AG04449 (cell line): ENCODE measurements around the gene TRAPPC3.

Experiments
- CTCF ChIA-PET: fragments of 350-600 bp; formaldehyde crosslinking; extraction: SDS; loops from one replicate; lab custom pipeline; 2021; ENCODE audit warnings: antibody characterized with exemption; lab: Yijun Ruan, JAX
- POLR2A ChIA-PET: fragments of 400-600, 350-600 bp; formaldehyde crosslinking; extraction: SDS; loops from one replicate; lab custom pipeline; 2020; ENCODE audit warnings: antibody characterized with exemption, inconsistent platforms; lab: Yijun Ruan, JAX
- DNase-seq: peaks from one replicate; pipeline ENCODE4 v3.0.0-alpha.2; 2010; ENCODE audit warnings: low read depth, low spot score
- H3K4me3 ChIP-seq: 2 replicates; pipeline ENCODE4 v1.5.1; 2011; ENCODE audit warnings: low read depth, mild to moderate bottlenecking, control low read depth, low read length
- TF ChIP-seq, protein P1 (sequence below): IDR thresholded peaks from one replicate; pipeline ENCODE4 v1.5.1; 2011; ENCODE audit warnings: mild to moderate bottlenecking, moderate library complexity, low read length, control low read depth, inconsistent platforms; ENCODE audit not compliant: insufficient read depth; ENCODE audit errors: missing control alignments

Gene TRAPPC3

DNA sequence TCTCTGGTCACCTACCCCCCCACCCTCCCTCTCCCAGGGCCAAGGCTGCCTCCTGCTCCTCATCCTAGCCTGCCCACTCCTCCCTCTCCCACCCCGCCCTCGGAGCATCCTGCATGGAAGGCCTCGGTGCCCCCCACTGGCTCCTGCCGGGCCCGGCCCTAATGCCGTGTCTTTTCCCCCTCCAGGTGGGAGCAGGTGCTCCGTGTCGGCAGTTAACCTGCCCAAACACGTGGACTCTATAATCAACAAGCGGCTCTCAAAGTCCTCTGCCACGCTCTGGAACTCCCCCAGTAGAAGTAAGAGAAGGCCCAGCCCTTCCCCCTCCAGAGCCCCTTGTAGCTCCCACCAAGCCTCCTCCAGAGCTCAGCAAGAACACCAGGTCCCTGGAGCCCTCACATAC, 25.4 kb upstream of the TRAPPC3 start:
- CTCF ChIA-PET: interaction anchor here (0.8 to 7.8 kb wide), 3 partner anchors 13 to 74 kb away, joined by 3 to 54 read pairs (median 6); no protein-coding TSS in a partner anchor
- H3K4me3 ChIP-seq: no peak overlapping the region
- POLR2A ChIA-PET: interaction anchor here (0.6 kb wide), 1 partner anchor 71 kb away, joined by 3 read pairs; no protein-coding TSS in a partner anchor
- no peak for DNase-seq
- TF ChIP-seq, protein P1, sequence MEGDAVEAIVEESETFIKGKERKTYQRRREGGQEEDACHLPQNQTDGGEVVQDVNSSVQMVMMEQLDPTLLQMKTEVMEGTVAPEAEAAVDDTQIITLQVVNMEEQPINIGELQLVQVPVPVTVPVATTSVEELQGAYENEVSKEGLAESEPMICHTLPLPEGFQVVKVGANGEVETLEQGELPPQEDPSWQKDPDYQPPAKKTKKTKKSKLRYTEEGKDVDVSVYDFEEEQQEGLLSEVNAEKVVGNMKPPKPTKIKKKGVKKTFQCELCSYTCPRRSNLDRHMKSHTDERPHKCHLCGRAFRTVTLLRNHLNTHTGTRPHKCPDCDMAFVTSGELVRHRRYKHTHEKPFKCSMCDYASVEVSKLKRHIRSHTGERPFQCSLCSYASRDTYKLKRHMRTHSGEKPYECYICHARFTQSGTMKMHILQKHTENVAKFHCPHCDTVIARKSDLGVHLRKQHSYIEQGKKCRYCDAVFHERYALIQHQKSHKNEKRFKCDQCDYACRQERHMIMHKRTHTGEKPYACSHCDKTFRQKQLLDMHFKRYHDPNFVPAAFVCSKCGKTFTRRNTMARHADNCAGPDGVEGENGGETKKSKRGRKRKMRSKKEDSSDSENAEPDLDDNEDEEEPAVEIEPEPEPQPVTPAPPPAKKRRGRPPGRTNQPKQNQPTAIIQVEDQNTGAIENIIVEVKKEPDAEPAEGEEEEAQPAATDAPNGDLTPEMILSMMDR: no peak

DNA sequence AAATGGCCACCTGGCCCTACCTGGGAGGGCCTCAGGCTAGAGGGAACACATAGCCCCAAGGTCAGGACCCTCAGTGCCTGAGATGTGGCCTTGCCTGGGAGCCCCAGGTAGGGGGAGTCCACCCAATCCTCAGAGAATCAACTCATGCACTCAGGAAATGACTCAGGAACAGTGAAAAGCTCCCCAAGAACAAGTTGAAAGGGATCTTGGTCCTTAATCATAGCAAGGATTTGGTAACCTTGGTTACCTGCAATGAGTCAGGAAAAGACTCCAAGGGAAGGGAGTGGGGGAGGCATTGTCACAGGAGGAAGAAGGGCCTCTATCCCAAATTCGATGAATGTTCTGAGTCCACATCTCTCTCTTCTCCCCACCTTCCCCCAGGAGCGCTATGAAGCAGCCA, 23.7 kb upstream of the TRAPPC3 start:
- ChIA-PET POLR2A (interaction anchor here (1.0 to 1.4 kb wide), 2 partner anchors 17 to 24 kb away, joined by 4 to 5 read pairs; partner anchors contain the start of genes MAP7D1 and TRAPPC3), CTCF (interaction anchor here (0.8 to 7.8 kb wide), 5 partner anchors 10 to 73 kb away, joined by 3 to 54 read pairs (median 6); no protein-coding TSS in a partner anchor)
- no peak for DNase-seq
- TF ChIP-seq, protein P1: no peak
- H3K4me3 ChIP-seq: no peak overlapping the region

DNA sequence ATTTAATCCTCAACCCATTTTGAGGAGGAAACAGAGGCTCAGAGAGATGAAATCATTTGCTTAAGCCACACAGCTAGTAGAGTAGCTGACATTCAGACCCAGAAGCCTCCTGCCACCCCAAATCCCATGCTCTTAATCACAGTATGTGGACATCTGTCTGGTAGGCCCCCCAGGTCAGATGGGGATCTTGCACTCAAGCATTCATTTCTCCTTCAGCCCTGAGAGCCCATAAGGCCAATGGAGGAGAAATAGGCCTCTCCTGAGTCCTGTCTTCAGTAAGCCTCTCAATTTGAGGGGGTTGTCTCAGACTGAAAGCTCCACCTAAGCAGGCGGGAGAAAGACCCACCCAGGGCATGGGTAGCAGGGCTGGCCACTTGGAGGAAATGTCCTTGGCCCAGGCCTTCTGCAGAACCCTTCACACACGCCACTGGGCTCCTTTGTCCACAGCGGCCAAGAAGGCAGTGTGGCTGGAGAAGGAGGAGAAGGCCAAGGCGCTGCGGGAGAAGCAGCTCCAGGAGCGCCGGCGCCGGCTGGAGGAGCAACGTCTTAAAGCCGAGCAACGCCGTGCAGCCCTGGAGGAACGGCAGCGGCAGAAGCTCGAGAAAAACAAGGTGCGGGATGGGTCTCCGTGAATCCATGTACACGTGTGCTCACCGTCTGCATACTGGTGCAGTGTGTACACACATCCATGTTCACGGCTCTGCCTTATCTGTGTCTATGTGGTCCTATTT, 22.9 kb upstream of the TRAPPC3 start:
- TF ChIP-seq, protein P1: no peak
- CTCF ChIA-PET: interaction anchor here (0.5 to 7.8 kb wide), 6 partner anchors 11 to 240 kb away, joined by 3 to 54 read pairs (median 4); no protein-coding TSS in a partner anchor
- POLR2A ChIA-PET: interaction anchor here (1.0 to 1.4 kb wide), 2 partner anchors 16 to 23 kb away, joined by 4 to 5 read pairs; partner anchors contain the start of genes MAP7D1 and TRAPPC3
- H3K4me3 ChIP-seq: no peak overlapping the region
- no peak for DNase-seq

DNA sequence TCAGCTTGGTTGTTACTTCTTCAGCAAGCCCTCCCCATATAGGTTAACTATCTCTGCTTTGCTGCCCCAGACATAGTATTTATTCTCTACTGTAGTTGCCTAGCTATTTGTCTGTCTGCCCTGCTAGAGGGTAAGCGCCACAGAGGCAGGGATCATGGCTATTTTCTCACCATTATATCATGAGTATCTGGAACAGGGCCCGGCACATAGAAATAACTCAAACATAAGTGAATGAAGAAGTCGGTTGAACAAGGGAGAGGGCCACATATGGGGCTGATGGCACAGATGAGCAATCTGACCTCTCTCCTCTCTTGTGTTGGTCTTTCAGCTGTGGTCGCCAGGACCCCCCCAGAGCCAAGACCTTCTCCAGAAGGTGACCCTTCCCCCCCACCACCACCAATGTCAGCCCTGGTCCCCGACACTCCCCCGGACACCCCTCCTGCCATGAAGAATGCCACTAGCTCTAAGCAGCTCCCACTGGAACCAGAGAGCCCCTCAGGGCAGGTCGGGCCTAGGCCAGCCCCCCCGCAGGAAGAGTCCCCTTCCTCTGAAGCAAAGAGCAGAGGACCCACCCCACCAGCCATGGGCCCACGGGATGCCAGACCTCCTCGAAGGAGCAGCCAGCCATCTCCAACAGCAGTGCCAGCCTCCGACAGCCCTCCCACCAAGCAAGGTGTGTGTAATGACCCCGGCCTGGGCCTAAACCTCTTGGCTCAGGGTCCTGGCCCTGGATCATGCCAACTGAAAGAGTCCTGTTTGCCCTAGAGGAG, 21.5 kb upstream of the TRAPPC3 start:
- no peak overlapping the region for H3K4me3 ChIP-seq
- no peak for DNase-seq
- TF ChIP-seq, protein P1: no peak
- POLR2A ChIA-PET: interaction anchor here (1.1 kb wide), 1 partner anchor 10 kb away, joined by 3 read pairs; no protein-coding TSS in a partner anchor
- CTCF ChIA-PET: interaction anchor here (1.0 to 7.8 kb wide), 5 partner anchors 9 to 71 kb away, joined by 4 to 54 read pairs (median 6); no protein-coding TSS in a partner anchor

DNA sequence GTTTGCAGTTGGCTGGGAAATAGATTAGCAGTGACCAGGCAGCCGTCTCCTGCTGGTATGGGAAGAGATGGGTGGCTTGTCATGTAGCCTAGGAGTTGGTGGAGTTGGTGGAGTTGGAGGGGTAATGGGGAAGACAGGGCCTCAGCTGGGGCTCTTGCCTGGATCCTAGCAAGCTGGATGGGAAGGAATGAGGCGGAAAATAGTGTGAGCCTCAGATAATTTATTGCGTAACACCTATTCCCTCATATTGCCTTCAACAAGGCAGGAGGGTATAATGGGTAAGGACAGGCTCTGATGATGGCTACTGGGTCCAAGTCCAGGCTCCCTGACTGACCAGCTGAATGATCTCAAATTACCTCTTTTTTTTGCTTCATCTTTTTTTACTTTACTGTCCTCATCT, 19.2 kb upstream of the TRAPPC3 start:
- TF ChIP-seq, protein P1: no peak
- POLR2A ChIA-PET: no interaction called here
- no peak for DNase-seq
- no peak overlapping the region for H3K4me3 ChIP-seq
- CTCF ChIA-PET: interaction anchor here (1.0 to 7.8 kb wide), 4 partner anchors 7 to 118 kb away, joined by 3 to 54 read pairs (median 6); partner anchors contain the start of gene TRAPPC3
